ENCODE data around the gene ARSG.
"Not testable (repeated sequence)": the region's sequence is repeated elsewhere in the genome, so short reads cannot be mapped to it uniquely, and the experiment has no call there.

Gene ARSG

GRCh38 chr17:68347380-68347779 lies 56.1 kb downstream of the ARSG start:
- DNase-seq (ENCODE audit: low read depth) = no peak
- no peak for TF ChIP-seq CTCF (IDR thresholded peaks at IDR 0.05; ENCODE audit: control insufficient read depth, insufficient read depth, low read depth, low read length, missing control alignments)
- H3K4me3 ChIP-seq (ENCODE audit: control insufficient read depth, low read depth, low read length) = no peak overlapping the region

DNA sequence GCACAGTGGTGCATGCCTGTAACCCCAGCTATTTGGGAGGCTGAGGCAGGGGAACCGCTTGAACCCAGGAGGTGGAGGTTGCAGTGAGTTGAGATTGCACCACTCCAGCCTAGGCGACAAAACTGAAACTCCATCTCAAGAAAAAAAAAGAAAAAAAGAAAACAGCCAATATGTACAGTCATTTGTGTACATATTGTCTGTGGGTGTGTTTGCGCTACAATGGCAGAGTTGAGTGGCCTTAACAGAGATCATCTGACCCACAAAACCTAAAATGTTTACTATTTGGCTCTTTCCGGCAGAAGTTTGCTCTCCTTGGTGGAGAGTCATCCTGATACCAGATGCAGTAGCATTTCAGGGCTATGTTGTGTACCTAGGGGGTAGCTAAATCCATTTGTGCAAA lies 57.9 kb downstream of the ARSG start:
- no peak for DNase-seq (ENCODE audit: low read depth)
- no peak overlapping the region for H3K4me3 ChIP-seq (ENCODE audit: control insufficient read depth, low read depth, low read length)
- no peak for TF ChIP-seq CTCF (IDR thresholded peaks at IDR 0.05; ENCODE audit: control insufficient read depth, insufficient read depth, low read depth, low read length, missing control alignments)

- TF ChIP-seq CTCF (IDR thresholded peaks at IDR 0.05; ENCODE audit: control insufficient read depth, insufficient read depth, low read depth, low read length, missing control alignments) = no peak
Measured at GRCh38 chr17:68351395-68351794, 60.1 kb downstream of the ARSG start.

DNA sequence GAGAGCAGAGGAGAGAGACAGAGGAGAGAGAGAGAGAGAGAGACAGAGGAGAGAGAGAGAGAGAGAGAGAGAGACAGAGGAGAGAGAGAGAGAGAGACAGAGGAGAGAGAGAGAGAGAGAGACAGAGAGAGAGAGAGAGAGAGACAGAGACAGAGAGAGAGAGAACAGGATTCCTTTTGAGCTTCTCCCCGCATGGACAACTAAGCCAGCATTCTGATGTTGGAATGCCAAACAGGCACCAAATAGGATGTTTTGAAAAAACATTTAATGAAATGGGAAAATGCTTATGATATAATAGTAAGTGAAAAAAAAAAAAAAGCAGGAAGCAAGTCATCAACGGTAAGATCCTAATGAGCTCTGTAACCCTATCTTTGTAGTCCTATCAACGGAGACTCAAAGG lies 60.7 kb downstream of the ARSG start:
- TF ChIP-seq CTCF (IDR thresholded peaks at IDR 0.05; ENCODE audit: control insufficient read depth, insufficient read depth, low read depth, low read length, missing control alignments) = no peak
- H3K4me3 ChIP-seq (ENCODE audit: control insufficient read depth, low read depth, low read length) = no peak overlapping the region
- DNase-seq (ENCODE audit: low read depth) = no peak

More at GRCh38 chr17:68351395-68351794, 60.1 kb downstream of the ARSG start:
- no peak for DNase-seq (ENCODE audit: low read depth)
- no peak overlapping the region for H3K4me3 ChIP-seq (ENCODE audit: control insufficient read depth, low read depth, low read length)

- DNase-seq (ENCODE audit: low read depth); H3K4me3 ChIP-seq (ENCODE audit: control insufficient read depth, low read depth, low read length): not testable (repeated sequence)
Measured at GRCh38 chr17:68352671-68353070, 61.4 kb downstream of the ARSG start.

DNA sequence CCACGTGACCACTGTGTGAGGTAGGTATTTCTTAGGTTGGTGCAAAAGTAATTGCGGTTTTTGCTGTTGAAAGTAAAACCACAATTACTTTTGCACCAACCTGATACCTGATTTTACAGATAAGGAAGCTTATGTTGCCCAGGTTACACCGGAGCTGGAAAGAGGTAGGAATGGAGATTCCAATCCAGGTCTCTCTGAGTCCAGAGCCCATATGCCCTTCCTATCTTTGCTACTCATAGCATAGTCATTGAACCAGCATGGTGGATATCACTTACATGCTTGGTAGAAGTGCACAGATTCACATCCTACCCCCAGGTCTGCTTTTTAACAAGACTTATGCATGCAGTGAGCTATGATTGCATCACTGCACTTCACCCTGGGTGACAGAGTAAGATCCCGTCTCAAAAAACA lies 61.8 kb downstream of the ARSG start:
- DNase-seq (ENCODE audit: low read depth) = no peak
- no peak overlapping the region for H3K4me3 ChIP-seq (ENCODE audit: control insufficient read depth, low read depth, low read length)
- TF ChIP-seq CTCF (IDR thresholded peaks at IDR 0.05; ENCODE audit: control insufficient read depth, insufficient read depth, low read depth, low read length, missing control alignments) = no peak

DNA sequence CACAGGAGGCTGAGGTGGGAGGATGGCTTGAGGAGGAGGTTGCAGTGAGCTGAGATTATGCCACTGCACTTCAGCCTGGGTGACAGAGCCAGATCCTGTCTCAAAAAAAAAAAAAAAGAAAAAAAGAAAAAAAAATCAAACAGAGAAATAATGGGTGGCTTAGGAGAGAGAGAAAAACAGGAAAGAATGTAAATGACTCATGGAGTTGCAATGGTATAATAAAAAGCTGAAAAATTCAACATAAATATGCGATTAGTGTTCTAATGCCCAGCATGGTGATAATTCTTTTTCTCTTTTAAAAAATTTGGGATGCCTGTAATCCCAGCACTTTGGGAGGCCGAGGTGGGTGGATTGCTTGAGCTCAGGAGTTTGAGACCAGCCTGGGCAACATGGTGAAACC lies 63.0 kb downstream of the ARSG start:
- peak; percentile 38 for DNase-seq (ENCODE audit: low read depth)
- not testable (repeated sequence) for H3K4me3 ChIP-seq (ENCODE audit: control insufficient read depth, low read depth, low read length)

DNA sequence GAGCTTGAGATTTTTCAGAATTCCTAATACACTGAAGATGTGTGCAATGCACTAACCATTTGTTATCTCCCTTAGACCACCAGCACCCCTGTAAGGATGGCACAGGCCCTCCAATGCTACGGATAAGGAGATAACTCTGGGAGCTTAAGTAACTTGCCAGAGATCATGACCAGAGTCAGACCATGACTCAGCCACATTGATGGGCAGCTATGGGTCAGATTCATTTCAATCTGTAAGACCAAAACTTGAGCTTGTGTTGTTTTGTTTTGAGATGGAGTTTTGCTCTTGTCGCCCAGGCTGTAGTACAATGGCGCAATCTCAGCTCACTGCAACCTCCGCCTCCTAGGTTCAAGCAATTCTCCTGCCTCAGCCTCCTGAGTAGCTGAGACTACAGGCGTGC lies 63.8 kb downstream of the ARSG start:
- H3K4me3 ChIP-seq (ENCODE audit: control insufficient read depth, low read depth, low read length); DNase-seq (ENCODE audit: low read depth): not testable (repeated sequence)

Data from AG09309 (cell line).